GM13977 (cell line): Measurements from ENCODE around the gene GNG14.
"Not testable (repeated sequence)": the region's sequence is repeated elsewhere in the genome, so short reads cannot be mapped to it uniquely, and the experiment has no call there.

Source experiments
- DNase-seq: peaks from one replicate; pipeline ENCODE4 v3.0.0; 2012; ENCODE audit warnings: low spot score
- CTCF ChIP-seq: IDR thresholded peaks from 2 replicates; pipeline ENCODE4 v1.5.1; 2012; ENCODE audit warnings: mild to moderate bottlenecking, control low read depth; ENCODE audit not compliant: insufficient read depth; ENCODE audit errors: extremely low read depth, missing control alignments
- in situ Hi-C: fragments of 300-500 bp; cut with MboI; formaldehyde crosslinking; loops from one replicate; pipeline ENCODE4 v1.12.0; 2022; ENCODE audit warnings: low sequenced_read_pairs, low pct_unique_long_range_greater_than_20kb, mixed read lengths, inconsistent platforms; ENCODE audit not compliant: unreplicated experiment

Gene GNG14

GRCh38 chr19:12687496-12688196, at the start of gene GNG14:
Gene GNG14, plus strand, starts transcription at chr19:12687998. Its CDS starts 51 bp downstream, at chr19:12688049.
- no peak for DNase-seq
- in situ Hi-C loops, result no loop called here

GRCh38 chr19:12638611-12639182, 49.1 kb upstream of the GNG14 start:
- no peak for TF ChIP-seq CTCF
- in situ Hi-C loops, result no loop called here
- no peak for DNase-seq

More at GRCh38 chr19:12687496-12688196, at the start of gene GNG14:
- TF ChIP-seq CTCF, result no peak

GRCh38 chr19:12639901-12640613, 47.7 kb upstream of the GNG14 start:
- peak; percentile 93 for TF ChIP-seq CTCF
- in situ Hi-C loops, result no loop called here
- peak; percentile 91 for DNase-seq

- no peak for TF ChIP-seq CTCF
- no peak for DNase-seq
- in situ Hi-C loops, result no loop called here
These were observed 46.3 kb upstream of the GNG14 start for GRCh38 chr19:12641456-12641855.

- in situ Hi-C loops, result no loop called here
These were observed 45.3 kb upstream of the GNG14 start for GRCh38 chr19:12642506-12642905.

GRCh38 chr19:12643716-12644115, 44.1 kb upstream of the GNG14 start:
- in situ Hi-C loops, DNase-seq: not testable (repeated sequence)

More at GRCh38 chr19:12642506-12642905, 45.3 kb upstream of the GNG14 start:
- DNase-seq, result no peak
- no peak for TF ChIP-seq CTCF

- no peak for TF ChIP-seq CTCF
- in situ Hi-C loops, result no loop called here
- DNase-seq, result no peak
These were observed 41.2 kb upstream of the GNG14 start for GRCh38 chr19:12646551-12646950.
